Measurements from ENCODE around the gene APOOL. TPM values are rescaled to one million over a fixed set of nuclear protein-coding genes. Genes with fewer than 3 reads are reported as not detected.
"Not testable (repeated sequence)": the region's sequence is repeated elsewhere in the genome, so short reads cannot be mapped to it uniquely, and the experiment has no call there.

The APOOL gene
- total RNA-seq, 1 experiment from 2014 or later, result 21.7 TPM

- Histone ChIP-seq H2AFZ (no peak overlapping the region), H3F3A (ENCODE audit: insufficient read depth, low read depth) (no peaks in the 10 kb centered on the region), H3K9me2 (ENCODE audit: insufficient read depth) (no peaks in the 10 kb centered on the region), H3K27ac (no peak overlapping the region), H3K4me2 (no peak overlapping the region), H3K4me1 (replicated peaks; ENCODE audit: insufficient read depth) (no peaks in the 10 kb centered on the region), H3K27me3 (ENCODE audit: insufficient read depth, low read depth) (no peaks in the 10 kb centered on the region), H3K4me3 (no peak overlapping the region), H3K9me3 (ENCODE audit: insufficient read depth, low read depth) (no peaks in the 10 kb centered on the region), H4K20me1 (ENCODE audit: insufficient read depth) (no peaks in the 10 kb centered on the region), H3K79me2 (ENCODE audit: low read depth) (peaks cover 16% of the 10 kb centered on the region; the same call in 1 of the 2 replicates), H3K36me3 (ENCODE audit: low read depth) (no peaks in the 10 kb centered on the region)
- TF ChIP-seq CTCF (conservative IDR thresholded peaks at IDR 0.05), result no peak
- BruUV-seq (replicated peaks), result no TSS peak
- CTCF ChIA-PET, result no interaction called here
- intact Hi-C loops (cut with micrococcal nuclease; ENCODE audit: unreplicated experiment), result no loop called here
- POLR2A ChIA-PET (ENCODE audit: unreplicated experiment), result no interaction called here
- DNase-seq, result no peak
Observed at GRCh38 chrX:85012098-85012497, 8.4 kb downstream of the APOOL start.

- H3K4me3 ChIP-seq; H3K27ac ChIP-seq; DNase-seq; H2AFZ ChIP-seq; H3K36me3 ChIP-seq (ENCODE audit: low read depth); POLR2A ChIA-PET (ENCODE audit: unreplicated experiment); BruUV-seq (replicated peaks); intact Hi-C loops (cut with micrococcal nuclease; ENCODE audit: unreplicated experiment); H3F3A ChIP-seq (ENCODE audit: insufficient read depth, low read depth); H3K9me2 ChIP-seq (ENCODE audit: insufficient read depth); H3K4me2 ChIP-seq; H3K27me3 ChIP-seq (ENCODE audit: insufficient read depth, low read depth); H3K79me2 ChIP-seq (ENCODE audit: low read depth); CTCF ChIA-PET; H3K4me1 ChIP-seq (replicated peaks; ENCODE audit: insufficient read depth); H3K9me3 ChIP-seq (ENCODE audit: insufficient read depth, low read depth); H4K20me1 ChIP-seq (ENCODE audit: insufficient read depth): not testable (repeated sequence)
Observed at GRCh38 chrX:85015351-85015750, 11.7 kb downstream of the APOOL start.

GRCh38 chrX:85017721-85018120 is 14.0 kb downstream of the APOOL start:
- H3F3A ChIP-seq (ENCODE audit: insufficient read depth, low read depth), result no peaks in the 10 kb centered on the region
- CTCF ChIA-PET, result no interaction called here
- H3K27me3 ChIP-seq (ENCODE audit: insufficient read depth, low read depth), result no peaks in the 10 kb centered on the region
- no peak overlapping the region for H3K27ac ChIP-seq
- H3K36me3 ChIP-seq (ENCODE audit: low read depth), result no peaks in the 10 kb centered on the region
- H4K20me1 ChIP-seq (ENCODE audit: insufficient read depth), result no peaks in the 10 kb centered on the region
- TF ChIP-seq EZH2 (IDR thresholded peaks at IDR 0.05; ENCODE audit: low read depth), result no peak
- TF ChIP-seq CTCF (conservative IDR thresholded peaks at IDR 0.05), result no peak
- POLR2A ChIA-PET (ENCODE audit: unreplicated experiment), result no interaction called here
- no peak for DNase-seq
- H2AFZ ChIP-seq, result no peak overlapping the region
- peaks cover 8% of the 10 kb centered on the region; the same call in 1 of the 2 replicates for H3K79me2 ChIP-seq (ENCODE audit: low read depth)
- no TSS peak for BruUV-seq (replicated peaks)
- no peaks in the 10 kb centered on the region for H3K9me2 ChIP-seq (ENCODE audit: insufficient read depth)
- H3K4me1 ChIP-seq (replicated peaks; ENCODE audit: insufficient read depth), result no peaks in the 10 kb centered on the region
- H3K9me3 ChIP-seq (ENCODE audit: insufficient read depth, low read depth), result no peaks in the 10 kb centered on the region
- intact Hi-C loops (cut with micrococcal nuclease; ENCODE audit: unreplicated experiment), result no loop called here
- H3K4me3 ChIP-seq, result no peak overlapping the region
- H3K4me2 ChIP-seq, result no peak overlapping the region

- Histone ChIP-seq H3K4me1 (replicated peaks; ENCODE audit: insufficient read depth) (no peaks in the 10 kb centered on the region), H3K4me3 (no peak overlapping the region), H3K9me2 (ENCODE audit: insufficient read depth) (no peaks in the 10 kb centered on the region), H2AFZ (no peak overlapping the region), H3K27me3 (ENCODE audit: insufficient read depth, low read depth) (no peaks in the 10 kb centered on the region), H3K36me3 (ENCODE audit: low read depth) (no peaks in the 10 kb centered on the region), H3F3A (ENCODE audit: insufficient read depth, low read depth) (no peaks in the 10 kb centered on the region), H4K20me1 (ENCODE audit: insufficient read depth) (no peaks in the 10 kb centered on the region), H3K4me2 (no peak overlapping the region), H3K9me3 (ENCODE audit: insufficient read depth, low read depth) (no peaks in the 10 kb centered on the region), H3K27ac (no peak overlapping the region), H3K79me2 (ENCODE audit: low read depth) (0 out of 2 replicates have a peak, but pooled peaks cover 8% of the 10 kb centered on the region)
- BruUV-seq (replicated peaks), result no TSS peak
- TF ChIP-seq EZH2 (IDR thresholded peaks at IDR 0.05; ENCODE audit: low read depth) (no peak), CTCF (conservative IDR thresholded peaks at IDR 0.05) (no peak)
- no peak for DNase-seq
- intact Hi-C loops (cut with micrococcal nuclease; ENCODE audit: unreplicated experiment), result no loop called here
- ChIA-PET POLR2A (ENCODE audit: unreplicated experiment) (no interaction called here), CTCF (no interaction called here)
Observed at GRCh38 chrX:85018471-85018870, 14.8 kb downstream of the APOOL start.
